Left colon (tissue), 2 donors: ENCODE measurements around the gene HEPACAM2. TPM values are rescaled to one million over a fixed set of nuclear protein-coding genes. Genes with fewer than 3 reads are reported as not detected.

Experiments
- ATAC-seq: fragments of 200-7000 bp; cut with Tn5 transposase; one replicate; pipeline ENCODE4 v1.9.1; 2020; ENCODE audit warnings: mild to moderate bottlenecking, moderate library complexity
- DNase-seq, 2 donors: peaks; one replicate each; pipeline ENCODE4 v3.0.0-alpha.2; 2020
- intact Hi-C, 2 donors: fragments of 100-400 bp; cut with DNase I in 1 of 2; cut with micrococcal nuclease in 1 of 2; formaldehyde crosslinking; loops; one replicate each; pipeline versions ENCODE4 v1.11.2 to v1.14.0; 2022; cut with DNase I, micrococcal nuclease
- total RNA-seq, 2 donors: library from RNA; stranded (reverse); fragmentation: NEBNext Ultra II Directional; extraction: Animal tissue kit (Norgen Biotek cat#: 25700); gene quantifications; one replicate each; pipeline ENCODE4 v1.2.1, GENCODE V29; 2021
- donor health status: DM: no; HTN: no; CAD: no.
- donor health status: DM: yes; HTN: yes; CAD: no.

The HEPACAM2 gene
- total RNA-seq, 2 donors from 2014 or later = 86.8 to 96.1 TPM

- intact Hi-C loops = no loop called here
- ATAC-seq (no peak), DNase-seq (no peak)
Measured at GRCh38 chr7:93160410-93160809, 65.9 kb downstream of the HEPACAM2 start.

- no peak for DNase-seq
- intact Hi-C loops = no loop called here
- ATAC-seq = no peak
Measured at GRCh38 chr7:93159490-93159889, 66.8 kb downstream of the HEPACAM2 start.

- ATAC-seq (no peak), DNase-seq (no peak)
- intact Hi-C loops = no loop called here
Measured at GRCh38 chr7:93156884-93157283, 69.4 kb downstream of the HEPACAM2 start.

GRCh38 chr7:93150200-93150835 is 76.0 kb downstream of the HEPACAM2 start:
- no peak for DNase-seq
- intact Hi-C loops = no loop called here
- no peak for ATAC-seq

GRCh38 chr7:93148727-93149126 is 77.5 kb downstream of the HEPACAM2 start:
- ATAC-seq = no peak
- intact Hi-C loops = no loop called here
- DNase-seq = no peak

GRCh38 chr7:93148144-93148543 is 78.1 kb downstream of the HEPACAM2 start, which contains the start of gene SAMD9L:
Gene SAMD9L, minus strand, starts transcription at chr7:93148385. Its CDS starts 12,414 bp downstream, at chr7:93135971.
- intact Hi-C loops = no loop called here
- peak; percentile 92 for ATAC-seq
- no peak for DNase-seq

GRCh38 chr7:93147363-93147762 is 78.9 kb downstream of the HEPACAM2 start:
- DNase-seq = peak; percentile 28 to 38
- peak; percentile 87 for ATAC-seq
- intact Hi-C loops = no loop called here

- ATAC-seq = no peak
Measured at GRCh38 chr7:93146472-93147141, 79.7 kb downstream of the HEPACAM2 start.

GRCh38 chr7:93146036-93146435 is 80.2 kb downstream of the HEPACAM2 start:
- no peak for ATAC-seq
- intact Hi-C loops = no loop called here
- no peak for DNase-seq

More at GRCh38 chr7:93146472-93147141, 79.7 kb downstream of the HEPACAM2 start:
- DNase-seq = no peak
- intact Hi-C loops = no loop called here

GRCh38 chr7:93145354-93145753 is 80.9 kb downstream of the HEPACAM2 start:
- intact Hi-C loops = no loop called here
- ATAC-seq (no peak), DNase-seq (no peak)

- intact Hi-C loops = no loop called here
- ATAC-seq (no peak), DNase-seq (no peak)
Measured at GRCh38 chr7:93142127-93142526, 84.1 kb downstream of the HEPACAM2 start.

GRCh38 chr7:93140582-93141191 is 85.6 kb downstream of the HEPACAM2 start:
- ATAC-seq (no peak), DNase-seq (no peak)
- intact Hi-C loops = no loop called here

GRCh38 chr7:93138576-93138975 is 87.7 kb downstream of the HEPACAM2 start:
- DNase-seq = no peak
- no peak for ATAC-seq
- intact Hi-C loops = no loop called here

Other genes with a start within 250 kb of the HEPACAM2 start
- gene SAMD9, start 108.5 kb downstream of the HEPACAM2 start, total RNA-seq = 10 to 100 TPM; 24.5 to 31.2 TPM
- gene SAMD9L, start 78.1 kb downstream of the HEPACAM2 start, total RNA-seq = 10 to 100 TPM in 1 of 2 donors, 1 to 10 TPM in 1; 9.9 to 22.6 TPM
- gene VPS50, start 5.9 kb upstream of the HEPACAM2 start, total RNA-seq = 10 to 100 TPM; 27.6 to 28.6 TPM